Neural cell (in vitro differentiated cells): ENCODE results near the gene PNCK.

Experiments
- EP300 ChIP-seq: fragments of 450-650 bp; conservative IDR thresholded peaks from 2 replicates; pipeline ENCODE4 v1.6.1; 2014; ENCODE audit warnings: antibody characterized with exemption, mild to moderate bottlenecking, moderate library complexity; ENCODE audit not compliant: poor library complexity, severe bottlenecking
- EZH2 ChIP-seq: fragments of 200-600, 300-800 bp; shearing (Covaris generic), sonication (generic); IDR thresholded peaks from 2 replicates; pipeline ENCODE4 v1.6.1; 2014; ENCODE audit warnings: antibody characterized with exemption, low read length, borderline replicate concordance, mild to moderate bottlenecking; ENCODE audit not compliant: insufficient read depth, poor library complexity, severe bottlenecking
- MXI1 ChIP-seq: fragments of 450-650 bp; conservative IDR thresholded peaks from 2 replicates; pipeline ENCODE4 v1.6.1; 2014; ENCODE audit warnings: antibody characterized with exemption, mild to moderate bottlenecking; ENCODE audit not compliant: poor library complexity, severe bottlenecking
- POLR2AphosphoS5 ChIP-seq: IDR thresholded peaks from 2 replicates; pipeline ENCODE4 v1.6.1; 2012
- RAD21 ChIP-seq: fragments of 450-650 bp; conservative IDR thresholded peaks from 2 replicates; pipeline ENCODE4 v1.6.1; 2014; ENCODE audit warnings: antibody characterized with exemption, mild to moderate bottlenecking, moderate library complexity
- SMC3 ChIP-seq: fragments of 450-650 bp; conservative IDR thresholded peaks from 2 replicates; pipeline ENCODE4 v1.6.1; 2014; ENCODE audit warnings: antibody characterized with exemption, mild to moderate bottlenecking, moderate library complexity; ENCODE audit not compliant: poor library complexity
- TAF1 ChIP-seq: IDR thresholded peaks from 2 replicates; pipeline ENCODE4 v1.6.1; 2012; ENCODE audit warnings: low read depth
- TF ChIP-seq, protein P1 (sequence below): fragments of 450-650 bp; IDR thresholded peaks from 2 replicates; pipeline ENCODE4 v1.5.1; 2014; ENCODE audit warnings: antibody characterized with exemption, mild to moderate bottlenecking, moderate library complexity; ENCODE audit not compliant: poor library complexity, severe bottlenecking

DNA sequence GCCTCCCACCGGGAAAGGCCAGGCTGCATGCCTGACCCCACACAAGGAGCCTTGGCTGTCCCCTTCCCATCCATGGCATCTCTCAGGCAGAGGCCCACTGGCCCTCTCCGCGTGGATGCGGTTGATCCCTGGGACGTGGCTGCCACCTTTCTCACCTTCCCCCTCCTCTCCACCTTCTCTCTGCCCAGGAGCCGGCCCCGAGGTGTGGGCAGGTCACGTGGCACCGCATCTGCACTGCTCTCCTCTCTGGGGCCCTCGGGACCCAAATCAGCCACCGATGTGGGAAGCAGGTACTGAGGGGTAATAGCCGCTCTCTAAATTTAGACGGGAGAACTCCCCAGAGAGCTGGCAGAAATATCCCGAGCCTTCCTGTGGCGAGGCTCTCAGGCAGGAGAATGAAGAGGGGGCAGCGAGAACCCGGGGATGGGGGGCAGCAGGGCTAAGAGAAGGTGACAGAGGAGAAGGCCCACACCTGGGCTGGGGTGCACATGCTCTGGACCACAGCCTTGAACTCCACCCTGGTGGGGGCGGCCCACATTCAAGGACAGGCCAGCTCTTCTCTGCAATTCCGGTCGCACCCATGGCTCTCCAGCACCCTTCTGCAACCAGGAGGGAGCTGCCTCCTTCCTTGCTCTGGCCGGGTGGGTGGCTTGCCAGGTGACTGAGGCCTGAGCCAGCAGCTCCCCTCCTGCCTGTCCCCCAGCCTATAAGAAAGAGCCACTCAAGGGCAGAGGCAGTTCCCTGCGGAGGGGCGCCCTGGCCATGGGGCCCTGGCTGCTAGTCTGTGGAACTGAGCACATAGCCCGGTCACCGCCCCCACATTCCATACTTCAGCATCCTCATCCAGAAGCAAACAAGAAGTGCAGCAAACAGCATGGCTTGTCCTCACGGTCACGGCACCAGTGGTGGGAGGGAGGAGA is 36.2 kb downstream of the PNCK start:
- TF ChIP-seq, protein P1, sequence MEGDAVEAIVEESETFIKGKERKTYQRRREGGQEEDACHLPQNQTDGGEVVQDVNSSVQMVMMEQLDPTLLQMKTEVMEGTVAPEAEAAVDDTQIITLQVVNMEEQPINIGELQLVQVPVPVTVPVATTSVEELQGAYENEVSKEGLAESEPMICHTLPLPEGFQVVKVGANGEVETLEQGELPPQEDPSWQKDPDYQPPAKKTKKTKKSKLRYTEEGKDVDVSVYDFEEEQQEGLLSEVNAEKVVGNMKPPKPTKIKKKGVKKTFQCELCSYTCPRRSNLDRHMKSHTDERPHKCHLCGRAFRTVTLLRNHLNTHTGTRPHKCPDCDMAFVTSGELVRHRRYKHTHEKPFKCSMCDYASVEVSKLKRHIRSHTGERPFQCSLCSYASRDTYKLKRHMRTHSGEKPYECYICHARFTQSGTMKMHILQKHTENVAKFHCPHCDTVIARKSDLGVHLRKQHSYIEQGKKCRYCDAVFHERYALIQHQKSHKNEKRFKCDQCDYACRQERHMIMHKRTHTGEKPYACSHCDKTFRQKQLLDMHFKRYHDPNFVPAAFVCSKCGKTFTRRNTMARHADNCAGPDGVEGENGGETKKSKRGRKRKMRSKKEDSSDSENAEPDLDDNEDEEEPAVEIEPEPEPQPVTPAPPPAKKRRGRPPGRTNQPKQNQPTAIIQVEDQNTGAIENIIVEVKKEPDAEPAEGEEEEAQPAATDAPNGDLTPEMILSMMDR, result no peak
- no peak for TF ChIP-seq POLR2AphosphoS5
- TF ChIP-seq MXI1, result no peak
- no peak for TF ChIP-seq EZH2
- no peak for TF ChIP-seq EP300
- TF ChIP-seq SMC3, result no peak
- TF ChIP-seq TAF1, result no peak
- TF ChIP-seq RAD21, result no peak
